Stimulated activated CD4-positive, alpha-beta T cell treated with anti-CD3 and anti-CD28 coated beads, Interleukin-15, amount 100 ng/mL, for 24 hours (primary cell): ENCODE results near the gene CEP192.

Experiments
- DNase-seq: peaks from one replicate; pipeline ENCODE4 v3.0.0-alpha.2; 2020

CEP192 gene

GRCh38 chr18:13159579-13159978 is 168.4 kb downstream of the CEP192 start:
- no peak for DNase-seq

- DNase-seq: no peak
Observed at GRCh38 chr18:13161276-13161899, 170.2 kb downstream of the CEP192 start.

DNA sequence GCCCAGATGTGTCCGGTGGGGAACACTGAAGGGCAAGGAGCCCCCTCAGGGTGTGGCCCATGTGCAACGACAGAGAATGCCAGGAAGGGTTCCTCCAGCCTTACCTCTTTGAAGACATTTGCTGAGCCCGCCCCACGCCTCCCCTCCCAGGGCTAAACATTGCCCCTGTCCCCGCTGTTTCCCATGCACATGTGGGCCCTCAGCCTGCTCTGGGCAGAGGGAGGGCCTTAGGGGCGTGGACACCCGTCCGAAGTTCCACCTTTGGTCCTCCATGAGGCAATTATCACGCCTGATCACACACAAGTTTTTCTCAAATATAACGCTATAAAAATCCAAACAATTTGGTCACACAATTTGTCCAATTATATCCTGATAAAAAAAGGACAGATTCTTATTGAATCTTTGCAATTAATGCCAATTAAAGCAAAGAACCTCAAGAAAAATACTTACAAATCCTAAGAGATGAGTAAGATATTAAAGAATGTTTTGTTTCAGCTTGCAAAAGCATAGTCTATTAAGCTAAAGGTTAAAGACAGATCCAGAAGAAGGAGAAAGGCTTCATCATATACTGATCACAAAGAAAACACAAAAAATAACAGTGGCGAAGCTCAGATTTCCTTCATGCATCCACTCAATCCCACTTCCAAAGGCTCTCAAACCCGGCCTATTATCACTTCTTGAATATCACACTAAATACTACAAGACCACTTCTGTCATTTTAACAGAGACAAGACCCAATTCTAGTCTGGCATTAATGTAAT is 172.2 kb downstream of the CEP192 start:
- DNase-seq: no peak

DNA sequence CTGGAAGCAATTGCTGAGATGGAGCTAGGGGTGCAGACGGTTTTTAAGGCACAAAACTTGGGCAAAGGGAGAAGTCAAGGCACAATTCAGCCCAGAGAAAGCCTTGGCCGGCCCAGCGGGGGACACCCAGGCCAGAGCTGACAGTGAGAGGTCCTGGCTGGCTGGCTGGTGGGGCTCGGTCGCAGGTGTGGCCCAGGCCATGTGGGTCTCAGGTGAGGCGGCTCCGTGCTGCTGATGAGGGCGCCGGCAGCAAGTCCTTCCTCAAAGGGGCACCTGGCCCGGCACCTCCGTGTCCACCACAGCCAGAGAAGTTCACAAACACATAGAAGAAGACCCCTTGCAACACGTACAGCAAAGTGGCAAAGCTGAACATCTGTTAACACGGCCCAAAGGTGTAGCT is 173.2 kb downstream of the CEP192 start:
- DNase-seq: no peak

GRCh38 chr18:13165636-13166423 is 174.7 kb downstream of the CEP192 start:
- no peak for DNase-seq

GRCh38 chr18:13173578-13174145 is 182.5 kb downstream of the CEP192 start:
- no peak for DNase-seq
